Measurements from ENCODE around the gene P2RX2.

GRCh38 chr12:132641811-132642650, 23.5 kb downstream of the P2RX2 start:
- TF ChIP-seq POLR2AphosphoS5 (IDR thresholded peaks at IDR 0.05; ENCODE audit: low read depth) (no peak), CTCF (conservative IDR thresholded peaks at IDR 0.05; ENCODE audit: low read depth in 2 of 2) (no peak), JUNB (IDR thresholded peaks at IDR 0.05; ENCODE audit: unreplicated experiment) (no peak), EZH2 (IDR thresholded peaks at IDR 0.05; ENCODE audit: low read depth, unreplicated experiment) (no peak), ETS1 (IDR thresholded peaks at IDR 0.05) (no peak), EZH2phosphoT487 (IDR thresholded peaks at IDR 0.05; ENCODE audit: unreplicated experiment) (no peak), REST (IDR thresholded peaks at IDR 0.05; ENCODE audit: unreplicated experiment) (no peak), STAT1 (IDR thresholded peaks at IDR 0.05; ENCODE audit: unreplicated experiment) (no peak), CREB1 (CRISPR knock-in tag; IDR thresholded peaks at IDR 0.05; ENCODE audit: low read depth) (no peak), NANOG (IDR thresholded peaks at IDR 0.05; ENCODE audit: borderline replicate concordance) (no peak), ZNF462 (CRISPR knock-in tag; IDR thresholded peaks at IDR 0.05) (no peak), ZNF331 (CRISPR knock-in tag; IDR thresholded peaks at IDR 0.05; ENCODE audit: low read depth) (no peak), ZNF114 (CRISPR knock-in tag; IDR thresholded peaks at IDR 0.05) (no peak)
